Stimulated activated naive CD8-positive, alpha-beta T cell treated with anti-CD3 and anti-CD28 coated beads, Interleukin-15, Interleukin-2, amounts not matched to agents 100 ng/mL and 50 ng/mL, for 24 hours (primary cell): ENCODE results near the gene HLA-DRB1.
"Not testable (repeated sequence)": the region's sequence is repeated elsewhere in the genome, so short reads cannot be mapped to it uniquely, and the experiment has no call there.

Source experiments
- H3K27ac Mint-ChIP-seq: one replicate; pipeline ENCODE4 v1.8.0; 2021; ENCODE audit warnings: mild to moderate bottlenecking, mixed read lengths
- H3K27me3 Mint-ChIP-seq: one replicate; pipeline ENCODE4 v1.8.0; 2021; ENCODE audit warnings: mixed read lengths
- H3K36me3 Mint-ChIP-seq: one replicate; pipeline ENCODE4 v1.8.0; 2021; ENCODE audit warnings: low read depth, mixed read lengths
- H3K4me1 Mint-ChIP-seq: one replicate; pipeline ENCODE4 v1.8.0; 2021; ENCODE audit warnings: low read depth, mixed read lengths
- H3K4me3 Mint-ChIP-seq: one replicate; pipeline ENCODE4 v1.8.0; 2021; ENCODE audit warnings: mild to moderate bottlenecking, mixed read lengths
- H3K9me3 Mint-ChIP-seq: one replicate; pipeline ENCODE4 v1.8.0; 2021; ENCODE audit warnings: mixed read lengths

HLA-DRB1 gene

GRCh38 chr6:32590713-32591112 is 1.1 kb upstream of the HLA-DRB1 start:
- not testable (repeated sequence) for H3K9me3 Mint-ChIP-seq, H3K4me3 Mint-ChIP-seq

DNA sequence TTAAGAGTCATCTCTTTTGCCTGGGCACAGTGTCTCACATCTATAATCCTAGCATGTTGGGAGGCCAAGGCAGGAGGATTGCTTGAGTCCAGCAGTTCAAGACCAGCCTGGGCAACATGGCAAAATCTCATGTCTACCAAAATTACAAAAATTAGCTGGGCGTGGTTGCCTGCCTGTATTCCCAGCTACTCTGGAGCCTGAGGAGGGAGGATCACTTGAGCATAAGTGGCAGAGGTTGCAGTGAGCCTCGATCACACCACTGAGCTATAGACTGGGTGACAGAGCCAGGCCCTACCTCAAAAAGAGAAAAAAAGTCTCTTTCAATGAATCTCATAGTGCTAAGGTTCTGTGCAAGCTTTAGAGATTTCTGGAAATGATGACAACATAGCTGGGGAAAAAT is 1.5 kb downstream of the HLA-DRB1 start:
- H3K27me3 Mint-ChIP-seq: no peaks in the 10 kb centered on the region
- peaks cover 20% of the 10 kb centered on the region for H3K4me1 Mint-ChIP-seq
- peak overlapping the region; percentile 9 for H3K27ac Mint-ChIP-seq
- no peaks in the 10 kb centered on the region for H3K9me3 Mint-ChIP-seq
- peak overlapping the region; percentile 76 for H3K4me3 Mint-ChIP-seq
- H3K36me3 Mint-ChIP-seq: peaks cover 12% of the 10 kb centered on the region

More at GRCh38 chr6:32590713-32591112, 1.1 kb upstream of the HLA-DRB1 start:
- Mint-ChIP-seq H3K36me3 (peaks cover 12% of the 10 kb centered on the region), H3K4me1 (peaks cover 17% of the 10 kb centered on the region)
- H3K27me3 Mint-ChIP-seq, H3K27ac Mint-ChIP-seq: not testable (repeated sequence)

DNA sequence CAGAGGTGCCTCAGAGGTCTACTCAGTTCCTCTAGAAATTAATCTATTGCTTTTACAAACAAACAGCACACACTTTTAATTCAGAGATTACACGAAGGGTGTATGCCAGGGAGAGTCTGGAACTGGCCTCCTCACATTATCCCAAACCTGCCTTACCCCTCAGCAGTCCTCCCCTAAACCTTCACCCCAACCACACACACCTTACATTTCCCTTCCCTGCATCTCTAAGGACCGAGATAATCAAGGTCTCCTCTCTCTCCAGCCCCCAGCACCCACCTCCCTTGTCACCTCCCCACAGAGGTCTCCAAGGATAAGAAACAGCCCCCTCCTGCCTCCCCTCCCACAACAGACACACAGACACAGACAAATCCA is 6.1 kb downstream of the HLA-DRB1 start:
- Mint-ChIP-seq H3K36me3 (peaks cover 22% of the 10 kb centered on the region), H3K4me3 (no peak overlapping the region), H3K27ac (no peak overlapping the region), H3K27me3 (no peaks in the 10 kb centered on the region), H3K4me1 (peaks cover 15% of the 10 kb centered on the region), H3K9me3 (no peaks in the 10 kb centered on the region)

- peaks cover 8% of the 10 kb centered on the region for H3K4me1 Mint-ChIP-seq
- H3K9me3 Mint-ChIP-seq: no peaks in the 10 kb centered on the region
- peaks cover 15% of the 10 kb centered on the region for H3K36me3 Mint-ChIP-seq
- peaks cover 4% of the 10 kb centered on the region for H3K27me3 Mint-ChIP-seq
- no peak overlapping the region for H3K4me3 Mint-ChIP-seq
- no peak overlapping the region for H3K27ac Mint-ChIP-seq
These were observed 8.1 kb downstream of the HLA-DRB1 start for GRCh38 chr6:32581315-32582095.

DNA sequence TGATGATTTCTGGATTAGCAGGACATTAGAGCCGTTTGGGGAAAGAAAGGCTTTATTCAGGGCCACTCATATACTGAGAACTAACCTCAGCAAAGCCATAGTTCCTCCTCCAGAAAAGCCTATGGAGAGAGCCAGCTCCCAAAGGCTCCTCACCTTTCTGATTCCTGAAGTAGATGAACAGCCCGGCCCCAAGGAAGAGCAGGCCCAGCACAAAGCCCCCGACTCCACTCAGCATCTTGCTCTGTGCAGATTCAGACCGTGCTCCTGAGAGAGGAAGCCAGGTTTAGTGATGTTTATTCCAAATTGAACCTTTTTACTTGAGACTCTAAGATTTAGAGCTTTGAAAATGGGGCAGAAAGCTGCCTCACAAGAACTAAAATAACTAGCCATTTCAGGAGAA is 9.1 kb downstream of the HLA-DRB1 start:
- Mint-ChIP-seq H3K27me3 (peaks cover 4% of the 10 kb centered on the region), H3K36me3 (peaks cover 11% of the 10 kb centered on the region), H3K27ac (no peak overlapping the region), H3K9me3 (no peaks in the 10 kb centered on the region), H3K4me1 (peaks cover 3% of the 10 kb centered on the region), H3K4me3 (no peak overlapping the region)

DNA sequence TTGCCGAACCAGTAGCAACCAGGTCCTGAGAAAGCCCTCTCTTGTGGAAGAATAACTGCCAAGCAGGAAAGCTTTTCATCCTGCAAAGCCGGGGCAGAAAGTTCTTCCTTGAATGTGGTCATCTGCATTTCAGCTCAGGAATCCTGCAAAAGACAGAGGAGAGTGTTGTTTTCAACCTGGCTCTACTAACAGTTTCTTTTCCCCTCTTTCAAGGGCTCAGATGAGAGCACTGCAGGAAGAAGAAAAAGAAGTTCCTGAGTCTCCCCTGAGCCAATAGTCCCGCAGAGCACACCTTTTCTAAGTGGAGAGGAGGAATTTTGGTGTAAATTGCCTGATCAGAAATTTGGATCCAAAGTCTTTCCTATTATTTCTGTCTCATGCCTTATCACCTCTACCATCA is 10.7 kb downstream of the HLA-DRB1 start:
- Mint-ChIP-seq H3K27me3 (peaks cover 4% of the 10 kb centered on the region), H3K9me3 (no peaks in the 10 kb centered on the region), H3K4me1 (peaks cover 3% of the 10 kb centered on the region), H3K4me3 (no peak overlapping the region), H3K36me3 (peaks cover 11% of the 10 kb centered on the region), H3K27ac (no peak overlapping the region)

- H3K4me1 Mint-ChIP-seq, H3K4me3 Mint-ChIP-seq, H3K27ac Mint-ChIP-seq, H3K9me3 Mint-ChIP-seq, H3K27me3 Mint-ChIP-seq: not testable (repeated sequence)
- peaks cover 11% of the 10 kb centered on the region for H3K36me3 Mint-ChIP-seq
These were observed 12.2 kb downstream of the HLA-DRB1 start for GRCh38 chr6:32577493-32577892.

DNA sequence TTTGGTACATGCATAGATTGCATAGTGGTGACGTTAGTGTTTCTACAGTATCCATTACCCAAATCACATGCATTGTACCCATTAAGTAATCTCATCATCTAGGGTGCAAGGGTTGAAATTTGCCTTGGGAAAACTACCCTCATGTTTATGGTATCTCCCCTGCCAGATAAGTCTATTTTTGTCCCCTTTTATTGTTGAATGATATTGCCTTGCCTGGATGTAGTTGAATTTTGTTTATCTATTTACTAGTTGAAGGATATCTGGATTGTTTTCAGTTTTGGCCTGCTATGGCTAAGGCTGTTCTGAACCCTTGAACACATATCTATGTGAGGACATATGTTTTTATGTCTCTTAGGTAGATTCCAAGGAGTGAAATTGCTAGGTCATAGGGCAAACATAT is 13.4 kb downstream of the HLA-DRB1 start:
- no peaks in the 10 kb centered on the region for H3K4me1 Mint-ChIP-seq
- H3K4me3 Mint-ChIP-seq: no peak overlapping the region

DNA sequence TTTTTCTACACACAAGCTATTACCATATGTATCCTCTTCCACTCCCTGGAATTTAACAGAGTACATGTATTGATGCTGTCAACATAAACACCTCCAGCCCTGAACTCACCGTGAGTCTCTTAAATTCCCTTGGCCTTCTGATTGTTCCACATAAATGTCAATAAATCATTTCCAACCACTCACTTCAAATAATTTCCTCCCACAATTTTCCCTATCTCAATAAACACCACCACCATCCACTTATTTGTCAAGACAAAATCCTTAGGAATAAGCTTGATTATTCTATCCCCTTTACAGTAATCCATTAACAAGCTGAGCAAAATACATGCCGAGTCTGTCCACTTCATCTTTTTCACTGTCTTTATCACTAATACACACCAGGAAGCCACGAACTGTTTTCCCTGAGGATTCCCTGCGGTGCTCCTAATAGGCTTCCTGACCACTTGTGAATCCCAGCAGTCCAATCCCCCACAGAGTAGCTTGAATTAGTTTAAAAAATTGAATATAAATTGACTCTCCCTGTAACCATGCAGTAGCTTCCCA is 19.2 kb downstream of the HLA-DRB1 start:
- no peaks in the 10 kb centered on the region for H3K9me3 Mint-ChIP-seq
- H3K27me3 Mint-ChIP-seq: peaks cover 3% of the 10 kb centered on the region
- no peaks in the 10 kb centered on the region for H3K36me3 Mint-ChIP-seq
- peaks cover 15% of the 10 kb centered on the region for H3K4me1 Mint-ChIP-seq
- H3K4me3 Mint-ChIP-seq: no peak overlapping the region
- H3K27ac Mint-ChIP-seq: no peak overlapping the region

More for the DNA sequence above, 13.4 kb downstream of the HLA-DRB1 start:
- Mint-ChIP-seq H3K9me3 (no peaks in the 10 kb centered on the region), H3K27ac (no peak overlapping the region), H3K27me3 (peaks cover 7% of the 10 kb centered on the region), H3K36me3 (peaks cover 11% of the 10 kb centered on the region)

DNA sequence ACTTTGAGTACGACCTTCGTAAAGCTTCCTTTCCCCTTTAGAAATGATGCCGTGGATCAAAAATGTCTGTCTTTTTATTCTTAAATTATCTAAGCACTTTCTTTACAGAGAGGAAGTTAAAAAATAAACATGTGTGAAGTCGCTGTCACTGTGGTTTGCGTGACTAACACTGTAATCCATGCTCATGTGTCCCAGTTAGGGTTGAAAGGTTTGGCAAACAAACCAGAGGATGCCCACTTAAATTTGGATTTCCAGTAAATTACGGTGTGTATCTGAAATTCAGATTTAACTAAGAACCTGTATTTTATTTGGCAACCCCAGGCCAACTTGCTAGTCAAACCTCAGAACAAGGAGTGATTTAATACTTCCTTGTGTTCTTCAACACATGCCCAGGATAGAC is 21.1 kb downstream of the HLA-DRB1 start:
- Mint-ChIP-seq H3K4me1 (peaks cover 15% of the 10 kb centered on the region), H3K4me3 (no peak overlapping the region), H3K27ac (no peak overlapping the region), H3K36me3 (no peaks in the 10 kb centered on the region), H3K27me3 (peaks cover 3% of the 10 kb centered on the region), H3K9me3 (no peaks in the 10 kb centered on the region)

DNA sequence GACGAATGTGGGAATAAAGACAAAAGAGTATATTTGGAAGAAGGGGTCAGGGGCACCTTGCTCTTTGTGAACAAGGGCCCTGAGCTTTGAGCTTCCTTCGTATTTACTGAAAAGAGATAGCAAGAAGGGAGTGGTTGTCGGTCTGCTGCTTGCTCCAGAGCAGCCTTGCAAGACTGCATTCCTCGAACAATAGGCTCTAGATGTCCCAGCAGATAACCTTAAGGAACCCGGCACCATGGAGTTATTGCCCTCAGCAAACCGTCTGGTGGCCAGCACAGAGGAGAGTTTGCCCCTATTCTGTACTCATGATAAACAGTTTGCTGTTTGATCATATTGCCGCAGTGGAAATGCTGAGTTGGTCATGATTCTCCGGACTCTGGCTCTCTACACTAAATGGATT is 22.7 kb downstream of the HLA-DRB1 start:
- no peaks in the 10 kb centered on the region for H3K9me3 Mint-ChIP-seq
- H3K4me1 Mint-ChIP-seq: peaks cover 15% of the 10 kb centered on the region
- no peaks in the 10 kb centered on the region for H3K36me3 Mint-ChIP-seq
- peaks cover 1% of the 10 kb centered on the region for H3K27me3 Mint-ChIP-seq
- no peak overlapping the region for H3K27ac Mint-ChIP-seq
- no peak overlapping the region for H3K4me3 Mint-ChIP-seq

DNA sequence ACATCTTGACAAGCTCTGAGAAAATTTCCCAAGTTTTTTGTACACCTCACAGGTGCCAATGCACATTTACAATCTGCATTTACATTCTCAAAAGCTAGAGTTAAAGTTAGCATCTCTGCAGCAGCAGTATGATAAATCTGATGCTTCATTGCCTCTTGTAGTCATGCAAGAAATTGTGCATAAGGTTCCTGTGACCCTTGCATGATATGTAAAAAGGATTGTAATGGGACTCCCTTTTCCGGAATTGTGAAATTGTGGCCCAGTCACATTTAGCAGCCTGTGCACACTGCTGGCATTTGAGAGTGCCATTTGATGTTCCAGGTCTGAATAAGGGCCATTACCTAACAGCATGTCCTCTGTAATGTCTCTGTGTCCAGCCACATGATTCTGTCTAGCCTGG is 24.1 kb downstream of the HLA-DRB1 start:
- Mint-ChIP-seq H3K36me3 (no peaks in the 10 kb centered on the region), H3K4me1 (peaks cover 15% of the 10 kb centered on the region), H3K27me3 (no peaks in the 10 kb centered on the region), H3K9me3 (no peaks in the 10 kb centered on the region), H3K27ac (no peak overlapping the region), H3K4me3 (no peak overlapping the region)

DNA sequence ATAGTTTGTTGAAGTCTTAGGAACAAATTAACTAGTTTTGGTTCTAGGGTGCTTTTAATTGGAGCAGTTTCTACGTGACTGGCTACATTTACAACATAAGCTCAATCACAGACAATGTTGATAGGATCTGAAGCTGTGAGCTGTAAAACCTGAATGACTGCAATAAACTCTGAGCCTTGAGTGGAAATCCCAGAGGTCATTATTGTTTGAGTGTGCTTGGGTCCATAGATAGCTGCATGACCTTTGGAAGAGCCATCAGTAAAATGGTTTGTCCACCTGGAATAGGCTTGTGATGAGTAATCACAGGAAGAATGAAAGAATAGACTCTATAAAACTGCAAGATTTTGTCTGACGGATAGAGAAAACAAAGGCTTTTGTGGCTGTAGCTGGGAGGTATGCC is 26.7 kb downstream of the HLA-DRB1 start:
- Mint-ChIP-seq H3K36me3 (no peaks in the 10 kb centered on the region), H3K9me3 (no peaks in the 10 kb centered on the region), H3K4me3 (no peak overlapping the region), H3K27me3 (no peaks in the 10 kb centered on the region), H3K27ac (no peak overlapping the region), H3K4me1 (no peaks in the 10 kb centered on the region)

- H3K36me3 Mint-ChIP-seq: no peaks in the 10 kb centered on the region
- no peaks in the 10 kb centered on the region for H3K27me3 Mint-ChIP-seq
- H3K4me3 Mint-ChIP-seq: no peak overlapping the region
- H3K4me1 Mint-ChIP-seq: no peaks in the 10 kb centered on the region
- no peaks in the 10 kb centered on the region for H3K9me3 Mint-ChIP-seq
- no peak overlapping the region for H3K27ac Mint-ChIP-seq
These were observed 29.9 kb downstream of the HLA-DRB1 start for GRCh38 chr6:32559747-32560146.

DNA sequence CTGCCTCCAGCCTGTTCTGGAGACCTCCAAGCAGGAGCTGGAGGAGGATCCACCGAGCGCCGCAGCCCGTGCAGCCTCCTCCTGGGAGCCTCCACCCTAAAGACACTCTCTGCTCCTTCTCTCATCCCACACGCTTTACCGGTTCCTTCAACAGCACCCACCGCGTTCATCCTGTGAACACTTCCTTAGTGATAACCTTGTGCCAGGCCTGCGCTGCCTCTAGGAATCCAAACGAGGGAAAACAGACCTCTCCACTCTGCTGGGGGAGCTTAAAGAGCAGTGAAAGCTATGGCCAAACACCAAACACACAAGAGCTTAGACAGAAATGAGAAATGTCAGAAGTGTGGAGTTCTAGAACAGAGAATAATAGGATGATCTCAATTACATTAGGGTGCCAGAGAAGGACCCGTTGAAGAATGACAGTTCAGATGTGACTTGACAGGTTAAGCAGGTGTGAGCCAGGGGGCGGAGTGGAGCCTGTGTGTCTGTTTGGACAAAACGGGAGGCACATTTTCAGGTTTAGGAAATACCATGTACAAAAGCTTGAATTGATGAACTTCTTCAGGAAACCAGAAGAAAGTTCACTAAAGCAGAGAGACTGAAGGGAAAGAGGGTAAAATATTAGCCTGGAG is 31.1 kb downstream of the HLA-DRB1 start:
- no peak overlapping the region for H3K4me3 Mint-ChIP-seq
- H3K27me3 Mint-ChIP-seq: no peaks in the 10 kb centered on the region
- no peaks in the 10 kb centered on the region for H3K36me3 Mint-ChIP-seq
- H3K4me1 Mint-ChIP-seq: peaks cover 5% of the 10 kb centered on the region
- H3K9me3 Mint-ChIP-seq: no peaks in the 10 kb centered on the region
- H3K27ac Mint-ChIP-seq: no peak overlapping the region
